H9 (cell line): ENCODE results near the gene CD28. TPM values are rescaled to one million over a fixed set of nuclear protein-coding genes. Genes with fewer than 3 reads are reported as not detected.

Source experiments
- DNase-seq: peaks from one replicate; pipeline ENCODE4 v3.0.0-alpha.2; 2017
- H2AFZ ChIP-seq: one replicate; pipeline ENCODE4 v1.6.1; 2013; ENCODE audit warnings: mild to moderate bottlenecking, low read length, control low read depth, moderate library complexity
- H2AK5ac ChIP-seq: 2 replicates; pipeline ENCODE4 v1.6.1; 2013; ENCODE audit warnings: low read length, control low read depth, mixed read lengths; ENCODE audit not compliant: insufficient read length
- H2BK120ac ChIP-seq: one replicate; pipeline ENCODE4 v1.6.1; 2013; ENCODE audit warnings: low read depth, mild to moderate bottlenecking, low read length, control low read depth, inconsistent platforms; ENCODE audit not compliant: poor library complexity, severe bottlenecking
- H2BK12ac ChIP-seq: 2 replicates; pipeline ENCODE4 v1.6.1; 2013; ENCODE audit warnings: low read length, control low read depth, mixed read lengths, low read depth; ENCODE audit not compliant: insufficient read length
- H2BK15ac ChIP-seq: 2 replicates; pipeline ENCODE4 v1.6.1; 2013; ENCODE audit warnings: low read depth, low read length, control low read depth
- H2BK20ac ChIP-seq: one replicate; pipeline ENCODE4 v1.6.1; 2013; ENCODE audit warnings: low read depth, mild to moderate bottlenecking, low read length, control low read depth, inconsistent platforms; ENCODE audit not compliant: poor library complexity, severe bottlenecking
- H2BK5ac ChIP-seq: 2 replicates; pipeline ENCODE4 v1.6.1; 2013; ENCODE audit warnings: low read length, control low read depth, mixed read lengths; ENCODE audit not compliant: insufficient read length
- H3K14ac ChIP-seq: 2 replicates; pipeline ENCODE4 v1.6.1; 2013; ENCODE audit warnings: low read length, control low read depth; ENCODE audit not compliant: insufficient read depth
- H3K18ac ChIP-seq: 2 replicates; pipeline ENCODE4 v1.6.1; 2013; ENCODE audit warnings: low read depth, mild to moderate bottlenecking, mixed read lengths, low read length, control low read depth; ENCODE audit not compliant: insufficient read length
- H3K23ac ChIP-seq: 2 replicates; pipeline ENCODE4 v1.6.1; 2013; ENCODE audit warnings: low read length, control low read depth, mixed read lengths, low read depth; ENCODE audit not compliant: insufficient read length
- H3K23me2 ChIP-seq: 2 replicates; pipeline ENCODE4 v1.6.1; 2013; ENCODE audit warnings: low read depth, mild to moderate bottlenecking, mixed read lengths, low read length, control low read depth; ENCODE audit not compliant: insufficient read length, poor library complexity, severe bottlenecking
- H3K27ac ChIP-seq: 2 replicates; pipeline ENCODE4 v1.5.1; 2013; ENCODE audit warnings: low read length, control low read depth, mixed read lengths, low read depth; ENCODE audit not compliant: insufficient read length
- H3K27me3 ChIP-seq: 2 replicates; pipeline ENCODE4 v1.6.1; 2013; ENCODE audit warnings: low read length, control low read depth, inconsistent platforms; ENCODE audit not compliant: insufficient read depth
- H3K4ac ChIP-seq: 2 replicates; pipeline ENCODE4 v1.6.1; 2013; ENCODE audit warnings: low read depth, mild to moderate bottlenecking, control low read depth, inconsistent platforms, low read length, moderate library complexity
- H3K4me1 ChIP-seq: 2 replicates; pipeline ENCODE4 v1.6.1; 2013; ENCODE audit warnings: low read length, control low read depth, inconsistent platforms; ENCODE audit not compliant: insufficient read depth
- H3K4me2 ChIP-seq: 2 replicates; pipeline ENCODE4 v1.6.1; 2013; ENCODE audit warnings: low read length, control low read depth, mixed read lengths; ENCODE audit not compliant: insufficient read length, insufficient read depth
- H3K56ac ChIP-seq: 2 replicates; pipeline ENCODE4 v1.6.1; 2013; ENCODE audit warnings: low read depth, mild to moderate bottlenecking, mixed read lengths, low read length, control low read depth; ENCODE audit not compliant: insufficient read length
- H3K79me1 ChIP-seq: 2 replicates; pipeline ENCODE4 v1.6.1; 2013; ENCODE audit warnings: low read depth, mild to moderate bottlenecking, moderate library complexity, low read length, control low read depth, inconsistent platforms; ENCODE audit not compliant: insufficient read depth, poor library complexity, severe bottlenecking
- H3K79me2 ChIP-seq: 2 replicates; pipeline ENCODE4 v1.6.1; 2013; ENCODE audit warnings: low read length, control low read depth, inconsistent platforms; ENCODE audit not compliant: insufficient read depth
- H3K9ac ChIP-seq: 2 replicates; pipeline ENCODE4 v1.6.1; 2013; ENCODE audit warnings: low read length, control low read depth, mixed read lengths; ENCODE audit not compliant: insufficient read length; ENCODE audit errors: extremely low read depth
- H3K9me3 ChIP-seq: one replicate; pipeline ENCODE4 v1.6.1; 2013; ENCODE audit warnings: low read depth, low read length, inconsistent platforms; ENCODE audit not compliant: control insufficient read depth
- H3T11ph ChIP-seq: one replicate; pipeline ENCODE4 v1.6.1; 2013; ENCODE audit warnings: mild to moderate bottlenecking, low read length, control low read depth, inconsistent platforms
- H4K20me1 ChIP-seq: one replicate; pipeline ENCODE4 v1.6.1; 2013; ENCODE audit not compliant: control insufficient read depth, insufficient read length, insufficient read depth
- H4K5ac ChIP-seq: 2 replicates; pipeline ENCODE4 v1.6.1; 2013; ENCODE audit warnings: low read depth, mild to moderate bottlenecking, mixed read lengths, low read length, control low read depth; ENCODE audit not compliant: insufficient read length
- H4K8ac ChIP-seq: replicated peaks from 2 replicates; pipeline ENCODE4 v1.6.1; 2013; ENCODE audit warnings: low read length, control low read depth, mixed read lengths, low read depth; ENCODE audit not compliant: insufficient read length
- H4K91ac ChIP-seq: 2 replicates; pipeline ENCODE4 v1.6.1; 2013; ENCODE audit warnings: low read depth, mild to moderate bottlenecking, moderate library complexity, mixed read lengths, low read length, control low read depth; ENCODE audit not compliant: insufficient read length
- H3K27ac Mint-ChIP-seq, 3 experiments: 2 replicates in 2 of 3; 3 replicates in 1 of 3; pipeline ENCODE4 v1.8.0; 2020 to 2021; ENCODE audit warnings: mixed read lengths in 3 of 3, mild to moderate bottlenecking in 1 of 3, moderate library complexity in 1 of 3
- H3K27me3 Mint-ChIP-seq: 2 replicates; pipeline ENCODE4 v1.8.0; 2021; ENCODE audit warnings: low read depth, mild to moderate bottlenecking, moderate library complexity, mixed read lengths
- H3K36me3 Mint-ChIP-seq, 3 experiments: 2 replicates in 2 of 3; 3 replicates in 1 of 3; pipeline ENCODE4 v1.8.0; 2020 to 2021; ENCODE audit warnings: low read depth in 3 of 3, mixed read lengths in 3 of 3; ENCODE audit not compliant: insufficient read depth in 1 of 3
- H3K4me1 Mint-ChIP-seq, 2 experiments: 2 replicates each; pipeline ENCODE4 v1.8.0; 2020; ENCODE audit warnings: mixed read lengths in 2 of 2
- H3K4me3 Mint-ChIP-seq, 2 experiments: 2 replicates in 1 of 2; 3 replicates in 1 of 2; pipeline ENCODE4 v1.8.0; 2020 to 2021; ENCODE audit warnings: mild to moderate bottlenecking in 2 of 2, mixed read lengths in 2 of 2, moderate library complexity in 1 of 2
- H3K9me3 Mint-ChIP-seq, 2 experiments: 2 replicates in 1 of 2; 3 replicates in 1 of 2; pipeline ENCODE4 v1.8.0; 2020; ENCODE audit warnings: mild to moderate bottlenecking in 2 of 2, mixed read lengths in 2 of 2, moderate library complexity in 1 of 2
- CTCF ChIP-seq: fragments of 200-600 bp; sonication (generic); conservative IDR thresholded peaks from 3 replicates; pipeline ENCODE4 v1.8.0; 2021; ENCODE audit warnings: antibody characterized with exemption, mild to moderate bottlenecking
- WGBS: extraction: QIAGEN DNeasy Blood & Tissue Kit; methylation state at CpG from one replicate; pipeline ENCODE4 v1.1.7; 2013; ENCODE audit warnings: missing lambda C conversion rate, low lambda C conversion rate, mixed read lengths; ENCODE audit not compliant: insufficient read length; ENCODE audit errors: extremely low coverage; 5-methylcytosine and 5-hydroxymethylcytosine counted together
- total RNA-seq: library from RNA; stranded (reverse); gene quantifications from 2 replicates; pipeline ENCODE4 v1.2.1, GENCODE V29; 2021

Gene CD28
- total RNA-seq, 1 experiment from 2014 or later = not detected

GRCh38 chr2:203775684-203776083, 69.2 kb downstream of the CD28 start:
- no peaks in the 10 kb centered on the region for H3K79me1 ChIP-seq

More at GRCh38 chr2:203775684-203776083, 69.2 kb downstream of the CD28 start:
- Histone ChIP-seq H2BK20ac (no peak overlapping the region), H3K4me1 (no peaks in the 10 kb centered on the region), H2AFZ (no peak overlapping the region), H3K9ac (no peak overlapping the region), H3K18ac (no peak overlapping the region), H4K20me1 (no peaks in the 10 kb centered on the region), H3K56ac (no peak overlapping the region), H3K23me2 (no peaks in the 10 kb centered on the region), H2AK5ac (no peak overlapping the region), H3K27me3 (no peaks in the 10 kb centered on the region), H4K8ac (no peak overlapping the region), H3K79me2 (no peaks in the 10 kb centered on the region), H4K5ac (no peak overlapping the region), H2BK5ac (no peak overlapping the region), H3T11ph (no peak overlapping the region), H3K9me3 (no peaks in the 10 kb centered on the region), H3K4me2 (no peak overlapping the region), H3K23ac (no peak overlapping the region), H3K14ac (no peak overlapping the region), H4K91ac (no peak overlapping the region), H2BK12ac (no peak overlapping the region), H3K27ac (no peak overlapping the region), H2BK120ac (no peak overlapping the region), H3K4ac (no peak overlapping the region), H2BK15ac (no peak overlapping the region)
- Mint-ChIP-seq H3K27me3 (no peaks in the 10 kb centered on the region; the same call in 1 of the 2 replicates), H3K36me3 (peaks cover 0 to 4% (median 2%) of the 10 kb centered on the region in 3 experiments; a peak in 2 of 7 replicates), H3K9me3 (peaks cover 0 to 5% of the 10 kb centered on the region in 2 experiments; a peak in 1 of 5 replicates), H3K27ac (no peak overlapping the region), H3K4me1 (no peaks in the 10 kb centered on the region), H3K4me3 (no peak overlapping the region)
- TF ChIP-seq CTCF = no peak
- no peak for DNase-seq
- no CpG with 5 or more reads among the region's 1 CpG for WGBS
